HG02938 (cell line): Measurements from ENCODE around the gene TBCD.
A peak's percentile ranks its signal among the peaks of the same experiment; 100 is the strongest.
"Not testable (repeated sequence)": the region's sequence is repeated elsewhere in the genome, so short reads cannot be mapped to it uniquely, and the experiment has no call there.

Experiments used
- ATAC-seq: cut with Tn5 transposase; IDR thresholded peaks from one replicate; pipeline ENCODE4 v1.9.1; 2021; ENCODE audit warnings: mild to moderate bottlenecking, moderate library complexity; ENCODE audit not compliant: unreplicated experiment

Gene TBCD

DNA sequence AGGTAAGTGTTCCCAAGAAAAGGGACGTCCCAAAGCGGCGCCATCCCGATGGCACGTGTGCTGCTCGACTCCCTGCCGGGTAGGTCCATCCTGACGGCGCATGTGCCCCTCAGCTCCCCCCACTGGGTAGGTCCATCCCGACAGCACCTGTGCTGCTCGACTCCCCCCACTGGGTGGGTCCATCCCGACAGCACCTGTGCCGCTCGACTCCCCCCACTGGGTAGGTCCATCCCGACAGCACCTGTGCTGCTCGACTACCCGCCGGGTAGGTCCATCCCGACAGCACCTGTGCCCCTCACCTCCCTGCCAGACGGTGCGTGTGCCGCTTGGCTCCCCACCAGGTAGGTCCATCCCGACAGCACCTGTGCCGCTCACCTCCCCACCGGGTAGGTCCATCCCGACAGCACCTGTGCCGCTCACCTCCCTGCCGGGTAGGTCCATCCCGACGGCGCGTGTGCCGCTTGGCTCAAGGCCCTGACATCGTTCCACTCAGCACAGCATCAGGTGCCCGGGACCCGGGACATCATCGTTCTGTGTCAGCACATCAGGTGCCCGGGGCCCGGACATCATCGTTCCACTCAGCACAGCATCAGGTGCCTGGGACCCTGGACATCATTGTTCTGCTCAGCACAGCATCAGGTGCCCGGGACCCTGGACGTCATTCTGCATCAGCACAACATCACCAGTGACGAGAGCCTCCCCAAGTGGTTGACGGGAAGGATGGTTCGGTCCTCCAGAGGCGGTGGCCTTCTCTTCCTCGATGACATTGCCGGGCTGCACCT is 22.2 kb upstream of the TBCD start:
- ATAC-seq = no peak

DNA sequence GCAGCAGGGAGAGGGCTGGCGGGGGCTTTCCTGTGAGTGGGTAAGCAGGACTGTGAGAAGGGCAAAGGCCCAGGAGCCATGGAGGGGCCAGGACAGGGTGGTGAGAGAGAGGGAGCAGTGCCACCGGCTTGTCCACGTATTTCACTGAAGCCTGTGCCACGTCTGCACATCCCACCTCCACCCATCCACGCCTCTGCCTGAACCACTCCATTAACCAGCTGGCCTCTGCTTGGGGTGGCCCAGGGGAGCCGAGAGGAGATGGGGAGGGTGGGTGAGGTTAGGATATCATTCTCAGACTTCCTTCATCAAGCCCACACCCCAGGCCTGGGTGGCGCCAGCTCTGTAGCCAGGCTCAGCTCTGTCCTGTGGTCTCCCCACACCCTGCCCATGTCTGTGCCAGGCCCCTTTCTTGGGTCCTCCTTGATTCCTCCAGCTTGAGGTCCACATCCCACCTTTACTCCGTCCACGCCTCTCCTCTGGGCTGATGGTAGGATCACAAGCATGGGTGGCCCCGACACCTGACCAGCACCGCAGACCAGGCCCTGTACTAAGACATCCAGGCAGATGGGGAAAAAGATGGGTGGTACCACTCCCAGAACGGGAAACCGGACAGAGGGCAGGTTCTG is 19.6 kb upstream of the TBCD start:
- no peak for ATAC-seq

DNA sequence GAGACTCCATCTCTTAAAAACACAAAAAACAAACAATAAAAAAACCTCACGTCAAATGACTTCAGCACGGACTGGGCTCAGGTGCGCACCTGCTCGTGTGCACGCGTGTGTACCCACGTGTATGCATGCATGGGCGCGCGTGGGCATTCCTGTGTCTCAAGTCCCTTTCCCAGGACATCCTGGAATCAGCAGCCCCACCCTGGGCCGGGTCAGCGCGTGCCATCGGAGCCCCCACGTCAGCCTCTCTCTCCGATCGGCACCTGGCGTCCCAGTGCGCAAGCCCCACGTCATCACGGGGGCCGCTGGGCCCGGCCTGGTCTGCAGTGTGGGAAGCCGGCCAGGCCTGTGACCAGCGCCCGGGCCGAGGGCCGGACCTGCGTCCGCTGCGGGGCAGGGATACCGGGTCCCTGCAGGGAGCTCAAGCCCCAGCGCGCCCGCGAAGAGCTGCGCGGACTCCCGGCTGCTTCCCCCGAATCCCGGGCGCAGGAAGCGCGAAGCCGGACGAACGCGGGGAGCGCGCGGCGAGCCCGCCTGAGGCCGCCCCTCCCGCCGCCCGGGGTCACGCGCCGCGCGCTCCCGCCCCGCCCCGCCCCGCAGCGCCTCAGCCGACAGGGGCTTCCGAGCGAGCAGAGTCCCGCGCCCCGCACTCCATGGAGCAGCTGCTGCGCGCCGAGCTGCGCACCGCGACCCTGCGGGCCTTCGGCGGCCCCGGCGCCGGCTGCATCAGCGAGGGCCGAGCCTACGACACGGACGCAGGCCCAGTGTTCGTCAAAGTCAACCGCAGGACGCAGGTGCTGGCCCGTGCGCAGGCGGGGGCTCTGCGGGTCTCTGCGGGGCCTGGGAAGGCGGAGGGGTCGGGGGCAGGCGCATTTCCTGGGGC is 16.6 kb upstream of the TBCD start, which contains the start of gene FN3K:
Gene FN3K (plus strand): TSS at position 629 of the 880 bp plus-strand sequence. CDS start 22 bp downstream, at position 651.
- ATAC-seq = no peak

DNA sequence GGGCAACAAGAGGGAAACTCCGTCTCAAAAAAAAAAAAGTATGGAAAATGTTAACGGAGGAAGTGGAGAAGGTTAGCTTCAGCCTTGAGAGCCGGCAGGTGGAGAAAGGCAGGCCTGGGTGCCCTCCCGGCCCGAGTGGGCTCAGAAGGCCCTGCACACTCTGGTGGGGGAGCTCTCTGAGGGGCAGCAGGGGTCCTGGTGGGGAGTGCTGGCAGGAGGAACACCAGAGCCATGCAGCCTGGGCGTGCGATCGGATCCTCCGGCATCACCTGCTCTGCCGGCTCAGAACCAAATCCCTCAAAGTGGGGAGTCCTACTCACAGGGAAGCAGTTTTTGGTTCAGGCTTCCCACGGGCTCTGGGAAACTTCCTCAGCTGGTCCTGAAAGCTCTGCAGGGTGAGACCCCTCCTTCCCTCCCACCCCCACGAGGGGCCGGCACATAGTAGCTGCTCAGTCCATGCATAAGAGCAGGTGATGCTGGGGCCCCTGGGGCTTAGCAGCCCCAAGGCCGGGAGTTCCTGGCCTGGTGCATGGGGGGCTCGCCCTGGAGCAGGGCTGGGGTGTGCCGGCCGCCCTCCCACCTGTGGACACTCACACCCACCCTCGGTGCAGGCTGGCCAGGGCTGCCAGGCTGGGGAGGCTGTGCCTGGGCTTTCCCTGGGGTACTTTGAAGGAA is 15.2 kb upstream of the TBCD start:
- no peak for ATAC-seq

DNA sequence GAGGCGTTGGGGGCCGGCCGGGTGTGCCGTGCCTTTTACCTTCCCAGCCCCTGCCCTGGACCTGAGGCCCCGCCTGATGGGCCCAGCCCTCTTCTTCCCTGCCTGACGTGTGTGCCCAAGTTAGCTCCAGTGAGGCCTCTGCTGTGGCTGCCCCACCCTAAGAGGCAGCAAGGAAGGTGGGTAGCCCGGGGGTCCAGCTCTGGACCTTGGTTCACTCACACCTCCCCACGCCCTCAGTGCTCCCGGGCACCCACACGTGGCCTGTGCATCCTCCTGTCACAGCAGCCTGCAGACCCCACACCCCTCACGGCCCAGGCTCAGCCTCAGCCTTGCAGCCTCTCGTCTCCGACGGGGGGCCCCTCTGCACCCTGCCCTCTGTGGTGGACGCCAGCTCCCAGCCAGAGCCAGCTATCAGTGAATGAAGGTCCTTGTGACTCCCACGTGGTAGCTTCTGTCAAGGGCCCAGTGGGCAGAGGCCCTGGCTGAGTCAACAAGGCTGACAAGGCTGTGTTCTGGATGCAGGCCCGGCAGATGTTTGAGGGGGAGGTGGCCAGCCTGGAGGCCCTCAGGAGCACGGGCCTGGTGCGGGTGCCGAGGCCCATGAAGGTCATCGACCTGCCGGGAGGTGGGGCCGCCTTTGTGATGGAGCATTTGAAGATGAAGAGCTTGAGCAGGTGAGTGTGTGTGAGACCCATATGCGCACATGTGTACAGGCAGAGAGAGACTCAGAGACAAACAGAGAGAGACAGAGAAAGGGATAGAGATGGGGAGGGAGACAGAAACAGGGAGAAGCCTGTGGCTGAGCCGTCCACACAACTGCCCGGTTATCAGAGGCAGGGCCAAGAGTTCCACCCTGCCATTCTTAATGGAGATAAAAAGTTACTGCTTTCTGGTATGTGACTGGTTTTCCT is 13.6 kb upstream of the TBCD start:
- no peak for ATAC-seq

DNA sequence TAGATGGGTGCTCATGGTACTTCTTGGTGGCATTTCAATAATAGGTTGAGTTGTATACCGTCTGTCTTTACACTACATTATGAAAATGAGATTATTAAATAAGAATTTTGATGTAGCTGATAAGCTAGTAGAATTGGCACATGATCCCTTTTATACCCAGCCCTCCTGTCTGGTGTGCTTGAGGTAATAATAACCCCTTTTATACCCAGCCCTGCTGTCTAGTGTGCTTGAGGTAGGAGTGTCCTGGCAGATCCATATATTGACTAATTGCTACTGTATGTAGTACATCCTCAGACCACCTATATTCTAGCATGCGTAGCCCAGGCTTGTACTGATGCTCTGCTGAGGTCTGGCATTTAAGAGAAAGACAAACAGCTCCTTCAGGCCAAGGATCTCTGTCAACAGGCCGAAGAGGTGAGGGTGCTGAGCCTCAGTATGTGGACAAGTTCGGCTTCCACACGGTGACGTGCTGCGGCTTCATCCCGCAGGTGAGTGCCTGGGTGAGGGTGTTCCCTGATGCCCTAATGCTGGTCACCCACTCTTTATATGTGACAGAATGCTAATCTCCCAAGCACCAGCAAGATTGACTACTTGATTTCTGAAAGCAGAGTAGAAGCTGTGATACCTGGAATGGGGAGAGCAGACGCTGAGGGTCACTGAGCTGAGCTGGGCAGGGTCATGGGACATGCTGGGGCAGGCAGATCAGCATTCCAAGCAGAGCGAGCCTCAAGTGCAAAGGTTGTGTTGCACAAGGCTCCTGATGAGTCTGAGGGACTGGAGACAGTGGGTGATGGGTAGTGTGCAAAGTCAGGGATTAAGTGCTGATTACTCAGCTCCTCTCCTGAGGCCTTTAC is 10.7 kb upstream of the TBCD start:
- no peak for ATAC-seq

DNA sequence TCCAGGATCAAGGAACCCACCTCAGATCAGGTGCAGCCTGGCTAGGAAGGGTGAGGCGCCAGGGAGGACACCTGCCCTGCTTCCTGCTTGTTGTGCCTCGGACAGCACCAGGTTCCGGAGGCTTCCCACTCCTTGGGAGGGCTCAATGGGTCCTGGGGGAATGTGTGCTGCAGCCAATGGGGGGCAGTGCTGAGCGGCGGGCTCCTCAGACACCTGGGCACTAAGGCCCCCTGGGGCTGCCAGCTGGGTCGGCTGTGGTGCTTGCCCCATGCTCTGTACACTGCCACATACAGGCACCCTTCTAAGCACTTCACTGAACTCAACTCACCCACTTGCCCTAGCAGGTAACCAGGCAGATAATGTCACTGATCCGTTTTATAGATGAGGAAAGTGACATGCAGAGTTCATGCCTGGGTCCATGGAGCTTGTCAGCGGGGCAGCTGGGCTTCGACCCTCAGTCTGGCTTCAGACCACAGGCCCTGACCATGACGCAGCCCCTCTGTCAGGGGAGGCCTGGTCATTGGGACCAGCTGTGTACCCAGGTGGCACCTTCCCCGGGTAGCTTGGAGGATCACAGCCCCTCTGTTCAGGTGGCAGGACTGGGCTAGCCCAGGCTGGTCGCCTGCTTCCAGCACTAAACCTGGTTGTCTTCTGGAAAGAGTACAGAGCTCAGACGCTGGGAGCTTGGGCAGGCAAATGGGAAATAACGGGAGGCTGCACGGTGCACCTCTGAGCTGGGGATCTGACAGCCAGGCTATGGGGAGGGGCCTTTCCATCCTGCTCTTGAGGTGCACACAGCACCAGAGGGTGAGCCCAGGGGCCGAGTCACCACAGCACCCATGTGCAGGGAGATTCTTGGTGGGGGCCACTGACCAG is 8.3 kb upstream of the TBCD start:
- no peak for ATAC-seq

DNA sequence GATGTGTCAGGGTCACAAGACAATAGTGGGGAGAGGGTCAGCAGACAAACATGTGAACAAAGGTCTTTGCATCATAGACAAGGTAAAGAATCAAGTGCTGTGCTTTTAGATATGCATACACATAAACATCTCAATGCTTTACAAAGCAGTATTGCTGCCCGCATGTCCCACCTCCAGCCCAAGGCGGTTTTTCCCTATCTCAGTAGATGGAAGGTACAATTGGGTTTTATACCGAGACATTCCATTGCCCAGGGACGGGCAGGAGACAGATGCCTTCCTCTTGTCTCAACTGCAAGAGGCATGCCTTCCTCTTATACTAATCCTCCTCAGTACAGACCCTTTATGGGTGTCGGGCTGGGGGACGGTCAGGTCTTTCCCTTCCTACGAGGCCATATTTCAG is 7.1 kb upstream of the TBCD start:
- not testable (repeated sequence) for ATAC-seq

DNA sequence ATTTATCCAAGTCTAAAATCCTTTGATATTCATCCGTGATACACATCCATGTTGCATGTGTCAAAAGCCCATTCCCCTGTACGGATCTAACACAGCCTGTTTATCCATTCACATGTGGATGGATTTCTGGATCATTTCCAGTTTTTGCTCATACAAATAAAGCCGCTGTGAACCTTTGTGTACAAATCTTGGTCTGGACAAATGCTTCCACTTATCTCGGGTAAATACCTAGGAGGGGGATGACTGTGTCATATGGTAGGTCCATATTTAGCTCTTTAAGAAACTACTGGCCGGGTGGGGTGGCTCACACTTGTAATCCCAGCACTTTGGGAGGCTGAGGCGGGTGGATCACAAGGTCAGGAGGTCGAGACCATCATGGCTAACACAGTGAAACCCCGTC is 6.3 kb upstream of the TBCD start:
- ATAC-seq = no peak

DNA sequence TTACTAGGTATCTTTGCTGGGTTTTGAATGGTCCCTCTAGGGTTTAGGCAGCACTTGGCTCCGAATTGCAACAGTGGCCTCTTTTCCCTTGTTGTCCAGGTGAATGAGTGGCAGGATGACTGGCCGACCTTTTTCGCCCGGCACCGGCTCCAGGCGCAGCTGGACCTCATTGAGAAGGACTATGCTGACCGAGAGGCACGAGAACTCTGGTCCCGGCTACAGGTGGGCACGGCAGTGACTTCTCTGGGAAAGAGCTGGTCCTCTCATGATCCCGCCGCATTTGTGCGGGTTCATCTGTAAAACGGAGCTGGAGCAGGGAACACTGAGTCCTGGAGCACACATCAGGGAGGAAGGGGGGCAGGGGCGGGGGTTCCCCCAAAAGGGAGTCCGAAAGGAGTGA is 3.1 kb upstream of the TBCD start:
- no peak for ATAC-seq

DNA sequence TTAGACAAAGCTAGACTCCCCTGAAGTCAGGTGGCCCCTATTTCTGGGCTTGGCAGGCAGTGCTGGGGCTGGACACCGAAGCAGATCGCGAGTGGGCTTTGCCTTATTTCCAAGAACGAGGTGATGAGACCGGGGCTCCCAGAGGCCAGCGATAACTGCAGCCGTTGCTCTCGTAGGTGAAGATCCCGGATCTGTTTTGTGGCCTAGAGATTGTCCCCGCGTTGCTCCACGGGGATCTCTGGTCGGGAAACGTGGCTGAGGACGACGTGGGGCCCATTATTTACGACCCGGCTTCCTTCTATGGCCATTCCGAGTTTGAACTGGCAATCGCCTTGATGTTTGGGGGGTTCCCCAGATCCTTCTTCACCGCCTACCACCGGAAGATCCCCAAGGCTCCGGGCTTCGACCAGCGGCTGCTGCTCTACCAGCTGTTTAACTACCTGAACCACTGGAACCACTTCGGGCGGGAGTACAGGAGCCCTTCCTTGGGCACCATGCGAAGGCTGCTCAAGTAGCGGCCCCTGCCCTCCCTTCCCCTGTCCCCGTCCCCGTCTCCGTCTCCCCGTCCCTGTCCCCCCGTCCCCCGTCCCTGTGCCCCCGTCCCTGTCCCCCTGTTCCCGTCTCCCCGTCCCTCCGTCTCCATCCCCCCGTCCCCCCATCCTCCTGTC is 1.5 kb upstream of the TBCD start:
- no peak for ATAC-seq

DNA sequence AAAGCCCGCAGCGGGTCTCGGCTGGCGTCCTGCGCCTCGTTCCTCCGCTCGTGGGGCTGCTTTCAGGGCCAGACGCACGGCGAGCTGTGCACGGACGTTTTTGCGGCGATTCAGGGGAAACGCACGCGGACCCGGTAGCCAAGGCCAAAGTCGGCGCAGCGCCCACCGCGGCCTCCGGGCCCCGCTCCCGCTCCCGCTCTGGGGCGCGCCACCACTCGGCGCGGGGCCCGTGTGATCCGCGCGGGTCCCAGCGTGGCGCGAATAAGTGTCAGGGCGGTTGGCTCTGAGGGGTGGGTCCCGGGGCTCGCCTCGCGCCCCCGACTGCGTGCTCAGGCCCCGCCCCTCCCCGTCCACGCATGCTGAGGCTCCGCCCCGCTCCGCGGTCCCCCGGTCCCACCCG is 694 bp upstream of the TBCD start:
- ATAC-seq = peak; percentile 28

DNA sequence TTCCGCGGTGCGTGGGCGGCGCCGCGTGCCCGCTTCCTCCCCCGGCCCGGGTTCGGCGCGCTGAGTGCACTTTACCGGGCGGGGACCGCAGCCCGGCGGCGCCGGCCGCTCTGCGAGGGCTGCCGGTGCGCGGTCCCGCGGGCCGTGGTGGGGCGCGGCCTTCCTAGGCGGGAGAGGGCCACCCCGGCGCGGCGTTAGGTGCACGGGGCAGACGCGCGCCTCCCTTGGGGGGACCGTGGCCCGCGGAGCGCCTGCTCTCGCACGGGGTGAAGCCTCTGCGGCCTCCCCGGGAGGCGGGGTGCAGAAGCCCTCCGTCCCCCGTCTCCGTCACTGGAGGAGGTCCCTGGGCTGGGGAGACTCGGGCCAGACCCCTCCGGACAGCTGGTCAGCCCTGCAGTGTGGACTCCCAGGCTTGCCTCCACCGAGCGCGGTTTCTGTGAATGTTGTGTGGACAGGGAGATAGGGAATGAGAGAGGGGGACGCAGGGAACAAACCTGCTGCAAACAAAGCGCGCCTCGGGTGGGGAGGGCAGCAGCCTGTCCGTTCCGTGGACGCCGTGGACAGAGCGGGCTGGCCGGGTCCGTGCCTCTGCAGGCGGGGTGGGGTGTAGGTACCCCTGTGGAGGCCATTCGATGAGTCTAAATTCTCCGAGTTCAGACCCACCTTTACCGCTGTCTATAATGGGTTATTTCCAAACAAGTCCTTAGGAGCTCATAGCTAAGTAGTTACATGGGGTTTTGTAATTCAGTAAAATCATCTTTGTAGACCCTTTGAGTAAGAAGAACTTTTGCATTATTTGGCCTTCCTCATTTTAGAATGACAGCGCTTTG is 721 bp downstream of the TBCD start:
- peak; percentile 15 for ATAC-seq

DNA sequence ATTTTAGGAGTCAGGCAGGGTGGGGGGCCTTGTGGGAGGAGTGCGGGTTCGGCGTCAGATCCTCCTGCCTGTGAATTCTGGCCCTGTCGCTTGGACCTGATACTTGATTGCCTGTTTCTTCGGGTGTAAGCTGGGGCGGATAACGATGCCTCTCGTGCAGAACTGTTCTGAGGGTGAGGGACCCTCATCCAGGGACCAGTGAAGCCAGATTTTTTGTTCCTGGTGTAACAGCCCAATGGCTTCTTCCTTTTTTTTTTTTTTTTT is 1.3 kb downstream of the TBCD start:
- ATAC-seq = no peak

DNA sequence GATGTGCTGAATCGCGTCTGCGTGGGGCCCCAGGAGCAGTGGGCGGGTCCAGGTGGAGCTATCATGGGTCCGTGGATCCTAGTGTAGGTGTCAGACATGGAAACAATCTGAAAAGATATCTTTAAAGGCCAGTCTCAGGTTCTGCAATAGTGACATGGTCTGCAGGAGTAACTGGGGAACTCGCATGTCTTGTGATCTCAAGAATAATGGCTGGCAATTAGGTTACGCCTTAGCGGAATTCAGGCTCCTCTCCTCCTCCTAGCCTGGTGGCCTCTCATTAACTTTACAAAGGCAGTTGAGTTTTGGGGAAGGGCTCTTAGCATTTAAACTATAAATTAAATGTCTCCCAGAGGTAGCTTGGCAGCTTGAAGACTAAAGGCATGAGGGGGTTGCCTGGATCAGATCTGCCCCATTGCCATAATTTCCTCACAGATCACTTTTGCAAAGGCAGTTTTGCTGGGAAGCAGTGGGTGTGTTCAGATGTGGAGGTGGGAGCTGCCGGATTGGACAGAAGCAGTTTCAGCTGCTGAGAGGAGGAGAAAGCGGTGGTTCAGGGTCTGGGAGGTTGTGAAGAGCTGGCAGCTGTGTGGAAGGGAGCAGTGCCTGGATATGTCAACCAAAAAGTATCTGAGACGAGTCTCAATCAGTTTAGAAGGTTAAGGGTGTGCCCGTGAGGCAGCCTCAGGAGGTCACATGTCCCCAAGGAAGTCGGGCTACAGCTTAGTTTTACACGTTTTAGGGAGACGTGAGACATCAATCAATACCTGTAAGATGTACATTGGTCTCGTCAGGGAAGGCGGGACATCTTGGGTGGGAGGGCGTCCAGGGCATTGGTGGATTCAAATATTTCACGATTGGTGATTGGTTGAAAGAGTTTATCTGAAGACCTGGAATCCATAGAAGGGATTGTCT is 2.7 kb downstream of the TBCD start:
- no peak for ATAC-seq

DNA sequence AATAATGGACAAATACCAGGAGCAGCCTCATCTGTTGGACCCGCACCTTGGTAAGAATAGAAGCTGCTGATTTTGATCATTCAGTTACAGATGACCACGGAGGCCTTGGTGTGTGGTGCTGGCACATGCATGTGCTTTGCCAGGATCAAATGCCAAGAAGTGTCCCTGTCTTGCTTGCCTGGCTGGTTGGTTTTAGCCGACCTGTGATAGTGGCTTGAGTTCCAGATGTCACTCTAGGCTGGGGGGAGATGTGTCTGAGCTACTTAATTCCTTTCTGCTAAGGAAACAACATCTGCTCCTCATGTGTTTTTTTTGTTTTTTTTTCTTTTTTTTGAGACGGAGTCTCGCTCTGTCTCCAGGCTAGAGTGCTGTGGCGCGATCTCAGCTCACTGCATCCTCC is 4.3 kb downstream of the TBCD start:
- ATAC-seq = no peak
